HG03097 (cell line): Measurements from ENCODE around the gene GMPS.
A peak's percentile ranks its signal among the peaks of the same experiment; 100 is the strongest.
"Not testable (repeated sequence)": the region's sequence is repeated elsewhere in the genome, so short reads cannot be mapped to it uniquely, and the experiment has no call there.

Experiments
- ATAC-seq: cut with Tn5 transposase; IDR thresholded peaks from one replicate; pipeline ENCODE4 v1.9.1; 2021; ENCODE audit not compliant: unreplicated experiment, low FRiP score

The GMPS gene

GRCh38 chr3:155871746-155872158, 1.3 kb downstream of the GMPS start:
- peak; percentile 8 for ATAC-seq

DNA sequence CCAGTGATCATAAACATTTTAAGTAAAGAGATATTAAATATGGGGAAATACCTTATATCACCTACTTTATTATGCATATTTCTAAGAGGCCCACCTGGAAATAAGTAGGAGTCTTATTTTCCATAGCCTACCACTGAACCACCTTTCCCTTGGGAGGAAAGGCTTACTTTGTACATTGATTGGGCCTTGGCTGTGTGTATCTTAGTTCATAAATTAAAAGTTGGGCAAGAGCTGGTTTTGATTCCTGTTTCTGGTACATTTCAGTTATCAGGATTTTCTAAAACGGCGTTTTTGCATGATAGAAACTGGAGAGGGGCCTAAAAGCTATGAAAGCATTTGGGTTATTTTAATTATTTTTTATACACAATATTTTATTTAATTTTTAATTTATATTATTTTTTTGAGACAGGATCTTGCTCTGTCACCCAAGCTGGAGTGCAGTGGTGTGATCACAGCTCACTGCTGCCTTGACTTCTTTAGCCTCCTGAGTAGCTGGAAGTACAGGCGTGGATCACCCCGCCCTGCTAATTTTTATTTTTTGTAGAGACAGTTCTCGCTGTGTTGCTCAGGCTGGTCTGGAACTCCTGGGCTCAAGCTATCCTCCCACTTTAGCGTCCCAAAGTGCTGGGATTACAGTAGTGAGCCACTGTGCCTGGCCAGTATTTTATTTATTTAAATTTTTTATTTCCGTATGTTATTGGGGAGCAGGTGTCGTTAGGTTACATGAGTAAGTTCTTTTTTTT, 2.6 kb downstream of the GMPS start:
- ATAC-seq: no peak

DNA sequence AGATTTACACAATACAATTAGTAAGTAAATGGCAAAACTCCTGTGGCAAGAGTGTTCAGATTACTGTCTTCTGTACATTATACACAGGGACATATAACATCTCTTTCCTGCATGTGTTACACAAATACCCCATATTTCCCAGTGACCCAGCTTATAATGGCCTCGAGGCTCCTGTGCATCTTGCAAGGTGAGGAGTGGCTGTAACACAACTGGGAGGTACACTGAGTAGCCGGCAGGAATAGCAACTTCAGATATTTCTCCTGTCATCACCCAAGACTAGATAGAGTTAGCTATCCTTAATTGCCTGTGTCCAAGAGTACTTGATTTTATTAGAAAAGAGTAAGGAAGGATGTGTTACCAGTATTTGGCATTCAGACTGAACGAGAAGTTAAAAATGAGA, 5.6 kb downstream of the GMPS start:
- ATAC-seq: no peak

- ATAC-seq: no peak
These were observed 6.1 kb downstream of the GMPS start for GRCh38 chr3:155876503-155876902.

GRCh38 chr3:155880286-155880685, 9.8 kb downstream of the GMPS start:
- no peak for ATAC-seq

GRCh38 chr3:155884292-155884691, 13.8 kb downstream of the GMPS start:
- ATAC-seq: no peak

DNA sequence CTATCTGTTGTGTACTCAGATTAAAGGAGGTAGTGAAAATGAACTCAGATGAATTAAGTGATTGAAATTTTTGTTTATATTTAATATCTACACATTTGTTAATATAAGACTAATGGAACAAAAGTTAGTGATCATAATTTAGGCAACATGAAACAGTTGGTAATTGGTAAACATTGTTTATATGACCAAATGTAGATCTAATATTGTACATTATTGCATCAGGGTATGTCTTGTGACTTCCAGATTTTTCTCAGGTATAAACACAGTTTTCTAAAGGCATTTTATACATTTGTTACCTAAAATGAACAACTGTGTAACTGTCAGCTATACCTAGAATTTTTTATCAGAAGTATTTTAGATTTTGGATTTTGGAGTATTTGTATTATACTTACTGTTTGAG, 14.8 kb downstream of the GMPS start:
- no peak for ATAC-seq

DNA sequence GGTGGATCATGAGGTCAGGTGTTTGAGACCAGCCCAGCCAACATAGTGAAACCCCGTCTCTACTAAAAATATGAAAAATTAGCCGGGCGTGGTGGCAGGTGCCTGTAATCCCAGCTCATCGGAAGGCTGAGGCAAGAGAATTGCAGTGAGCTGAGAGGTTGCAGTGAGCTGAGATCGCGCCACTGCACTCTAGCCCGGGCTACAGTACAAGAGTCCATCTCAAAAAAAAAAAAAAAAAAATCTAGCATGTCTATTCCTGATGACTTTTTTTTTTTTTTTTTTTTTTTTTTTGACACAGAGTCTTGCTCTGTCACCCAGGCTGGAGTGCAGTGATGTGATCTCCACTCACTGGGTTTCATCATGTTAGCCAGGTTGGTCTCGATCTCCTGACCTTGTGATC, 15.9 kb downstream of the GMPS start:
- ATAC-seq: not testable (repeated sequence)

- ATAC-seq: no peak
These were observed 16.5 kb downstream of the GMPS start for GRCh38 chr3:155886915-155887314.

DNA sequence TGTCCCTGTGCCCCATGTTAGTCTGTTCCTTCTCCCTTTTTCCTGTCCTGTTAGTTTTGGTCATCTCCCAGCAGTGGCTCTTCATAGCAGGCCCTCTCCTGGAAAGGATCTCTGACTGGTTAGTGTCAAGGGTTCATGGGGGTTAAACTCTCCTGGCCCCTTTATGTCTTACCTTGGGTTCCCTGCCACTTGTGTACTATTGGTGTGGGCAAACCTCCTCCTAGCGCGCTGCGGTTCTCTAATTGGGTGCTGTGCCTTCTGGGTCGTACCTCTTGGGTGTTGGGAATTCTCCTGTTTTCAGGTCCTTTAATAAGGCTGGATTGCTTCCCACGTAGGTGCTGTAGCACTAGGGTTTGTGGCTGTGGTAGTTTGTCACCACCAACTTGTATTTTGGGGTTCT, 18.8 kb downstream of the GMPS start:
- ATAC-seq: no peak

DNA sequence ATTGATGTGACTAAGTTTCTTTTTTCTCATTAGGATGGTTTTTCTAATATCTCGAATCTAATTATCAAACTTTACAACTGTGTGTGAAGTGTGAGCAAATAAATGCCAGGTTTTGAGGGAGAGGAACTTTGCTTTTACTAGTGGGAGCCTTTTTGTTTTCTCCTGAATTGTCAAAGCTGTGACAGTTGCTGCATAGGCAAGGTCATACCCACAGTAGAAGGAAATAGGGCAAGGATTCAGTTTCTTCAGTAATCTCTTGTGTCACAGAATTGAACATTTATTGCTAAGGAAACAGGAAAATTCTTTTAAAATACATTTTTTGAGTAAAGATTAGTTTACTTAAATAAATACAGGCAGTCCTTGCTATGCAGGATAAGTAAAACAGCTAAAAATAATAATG, 19.5 kb downstream of the GMPS start:
- ATAC-seq: no peak

GRCh38 chr3:155890671-155891190, 20.3 kb downstream of the GMPS start:
- ATAC-seq: no peak

- no peak for ATAC-seq
These were observed 20.9 kb downstream of the GMPS start for GRCh38 chr3:155891321-155891720.

DNA sequence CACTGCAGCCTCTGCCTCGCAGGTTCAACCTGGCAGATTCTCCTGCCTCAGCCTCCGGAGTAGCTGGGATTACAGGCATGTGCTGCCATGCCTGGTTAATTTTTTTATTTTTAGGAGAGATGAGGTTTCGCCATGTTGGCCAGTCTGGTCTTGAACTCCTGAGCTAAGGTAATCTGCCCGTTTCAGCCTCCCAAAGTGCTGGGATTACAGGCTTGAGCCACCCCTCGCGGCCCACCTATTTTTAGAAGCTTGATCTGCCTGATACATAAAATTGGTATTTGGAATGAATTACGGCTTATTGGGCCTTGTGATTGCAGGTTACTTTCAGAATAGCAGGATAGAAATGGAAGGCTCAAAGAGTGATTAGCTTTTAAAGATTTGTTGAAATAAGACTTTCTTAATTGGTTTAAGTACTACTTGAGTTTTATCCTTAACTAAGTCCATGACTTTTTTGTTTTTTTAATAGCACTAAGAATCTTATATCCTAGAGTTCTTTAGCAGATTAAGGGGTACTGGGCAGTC, 25.0 kb downstream of the GMPS start:
- no peak for ATAC-seq

DNA sequence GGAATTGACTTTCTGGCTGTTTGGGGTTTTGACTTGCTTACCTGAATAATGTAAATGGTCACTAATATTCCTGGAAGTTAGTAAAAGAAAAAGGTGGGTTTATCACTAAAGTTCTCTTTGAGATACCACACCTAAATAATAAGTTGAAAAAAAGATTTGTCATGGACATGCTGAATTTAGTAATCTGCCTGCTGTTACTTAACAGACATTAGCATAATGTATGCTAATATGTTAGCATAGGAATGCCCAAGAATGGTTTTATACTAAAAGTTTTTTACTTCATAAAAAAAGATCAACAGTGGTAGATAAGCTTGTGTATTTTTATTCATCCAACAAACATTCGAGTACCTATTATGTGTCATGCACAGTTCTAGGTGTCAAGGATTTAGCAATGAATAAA, 36.5 kb downstream of the GMPS start:
- ATAC-seq: no peak

- ATAC-seq: no peak
These were observed 37.6 kb downstream of the GMPS start for GRCh38 chr3:155908086-155908485.

GRCh38 chr3:155908605-155909004, 38.2 kb downstream of the GMPS start:
- ATAC-seq: no peak

- no peak for ATAC-seq
These were observed 41.6 kb downstream of the GMPS start for GRCh38 chr3:155912090-155912489.

GRCh38 chr3:155912579-155913190, 42.2 kb downstream of the GMPS start:
- no peak for ATAC-seq

- no peak for ATAC-seq
These were observed 47.3 kb downstream of the GMPS start for GRCh38 chr3:155917781-155918180.

GRCh38 chr3:155919728-155920127, 49.3 kb downstream of the GMPS start:
- ATAC-seq: no peak

GRCh38 chr3:155921486-155921885, 51.0 kb downstream of the GMPS start:
- ATAC-seq: no peak
